ENCODE measurements around the gene R3HDM4.

GRCh38 chr19:900043-900301, 13.0 kb downstream of the R3HDM4 start:
- TF ChIP-seq CTCF (IDR thresholded peaks at IDR 0.05 in 4 of 5, conservative IDR thresholded peaks at IDR 0.05 in 1 of 5): no peak
- no peak for TF ChIP-seq POLR2A (IDR thresholded peaks at IDR 0.05)

Data from gastrocnemius medialis (tissue), 4 donors.